ENCODE results near the gene ADGRV1.

GRCh38 chr5:90941002-90941720 lies 382.6 kb downstream of the ADGRV1 start:
- no peak for TF ChIP-seq EZH2 (IDR thresholded peaks at IDR 0.05)
- TF ChIP-seq POLR2AphosphoS5 (IDR thresholded peaks at IDR 0.05; ENCODE audit: borderline replicate concordance, low read depth, low read length), result no peak
- no peak for TF ChIP-seq FOXP2 (optimal IDR thresholded peaks at IDR 0.05; ENCODE audit: control extremely low read depth, extremely low read length, insufficient read depth)

All from SK-N-MC (cell line).